B cell (primary cell): ENCODE data around the gene YBEY. TPM values are rescaled to one million over a fixed set of nuclear protein-coding genes. Genes with fewer than 3 reads are reported as not detected.

Source experiments
- ATAC-seq: fragments of 200-7000 bp; cut with Tn5 transposase; one replicate; pipeline ENCODE4 v1.10.0; 2021; ENCODE audit warnings: low read depth, mild to moderate bottlenecking, moderate number of reproducible peaks, moderate library complexity
- CTCF ChIA-PET: fragments of 350-600 bp; sonication (Branson Sonifier 250); formaldehyde crosslinking; loops from one replicate; lab custom pipeline; 2021; ENCODE audit warnings: antibody characterized with exemption, inconsistent platforms; lab: Charles Lee
- POLR2A ChIA-PET: fragments of 350-600 bp; sonication (Branson Sonifier 250); formaldehyde crosslinking; loops from one replicate; lab custom pipeline; 2021; ENCODE audit warnings: antibody characterized with exemption; lab: Charles Lee
- DNase-seq: peaks from one replicate; pipeline ENCODE4 v3.0.0; 2013
- H2AFZ ChIP-seq: 2 replicates; pipeline ENCODE4 v1.6.1; 2012; ENCODE audit warnings: mild to moderate bottlenecking, low read depth, low read length; ENCODE audit not compliant: insufficient read depth, poor library complexity, severe bottlenecking
- H3K27ac ChIP-seq, 2 donors: 1 replicate in 1 of 2; 2 replicates in 1 of 2; pipeline ENCODE4 v1.5.1; 2012 to 2013; ENCODE audit warnings: low read length in 2 of 2, mild to moderate bottlenecking in 2 of 2, moderate library complexity in 1 of 2
- H3K27me3 ChIP-seq, 4 experiments: fragments of 200-600 bp in 1 of 4; sonication (generic) in 1 of 4; replicated peaks in 1 of 4; 1 replicate in 2 of 4; 2 replicates in 2 of 4; pipeline versions ENCODE4 v1.6.1 to v1.7.0; 2013 to 2016; ENCODE audit warnings: low read length in 3 of 4, mild to moderate bottlenecking in 2 of 4, mixed read lengths in 1 of 4, moderate library complexity in 1 of 4; ENCODE audit not compliant: insufficient read depth in 4 of 4, control insufficient read depth in 3 of 4; ENCODE audit errors: control extremely low read depth in 1 of 4
- H3K36me3 ChIP-seq, 2 experiments: replicated peaks in 1 of 2; 1 replicate in 1 of 2; 2 replicates in 1 of 2; pipeline versions ENCODE4 v1.6.1 to v1.7.1; 2013; ENCODE audit warnings: low read length in 1 of 2; ENCODE audit not compliant: insufficient read depth in 2 of 2, control insufficient read depth in 1 of 2; ENCODE audit errors: control extremely low read depth in 1 of 2, extremely low read depth in 1 of 2
- H3K4me1 ChIP-seq, 2 donors: fragments of 200-600 bp in 1 of 2; sonication (generic) in 1 of 2; 1 replicate in 1 of 2; 2 replicates in 1 of 2; pipeline versions ENCODE4 v1.5.1 to v1.6.1; 2013 to 2017; ENCODE audit warnings: low read length in 2 of 2; ENCODE audit not compliant: control insufficient read depth in 2 of 2, insufficient read depth in 2 of 2
- H3K4me2 ChIP-seq: replicated peaks from 2 replicates; pipeline ENCODE3; 2012; ENCODE audit warnings: mild to moderate bottlenecking, low read depth, low read length; ENCODE audit not compliant: poor library complexity, severe bottlenecking
- H3K4me3 ChIP-seq, 5 experiments: fragments of 200-600 bp in 1 of 5; sonication (generic) in 1 of 5; 1 replicate in 3 of 5; 2 replicates in 2 of 5; pipeline versions ENCODE4 v1.5.1 to v1.7.0; 2011 to 2016; ENCODE audit warnings: low read length in 4 of 5, mild to moderate bottlenecking in 4 of 5, low read depth in 2 of 5, control low read depth in 1 of 5, moderate library complexity in 1 of 5; ENCODE audit not compliant: insufficient read depth in 1 of 5; ENCODE audit errors: control extremely low read depth in 1 of 5, extremely low read depth in 1 of 5
- H3K79me2 ChIP-seq: fragments of 200-600 bp; sonication (generic); one replicate; pipeline ENCODE4 v1.6.0; 2016; ENCODE audit warnings: low read length; ENCODE audit not compliant: control insufficient read depth, insufficient read depth
- H3K9ac ChIP-seq: fragments of 200-600 bp; sonication (generic); 2 replicates; pipeline ENCODE4 v1.6.1; 2017; ENCODE audit warnings: mild to moderate bottlenecking, low read length, moderate library complexity
- H3K9me3 ChIP-seq, 3 donors: one replicate each; pipeline versions ENCODE4 v1.6.1 to v1.7.1; 2013; ENCODE audit warnings: low read length in 2 of 3; ENCODE audit not compliant: control insufficient read depth in 2 of 3, insufficient read depth in 1 of 3; ENCODE audit errors: control extremely low read depth in 1 of 3
- H4K20me1 ChIP-seq: 2 replicates; pipeline ENCODE4 v1.6.0; 2012; ENCODE audit warnings: mild to moderate bottlenecking, low read length; ENCODE audit not compliant: insufficient read depth, control insufficient read depth, poor library complexity, severe bottlenecking
- H3K27ac Mint-ChIP-seq: one replicate; pipeline ENCODE4 v1.8.0; 2021; ENCODE audit warnings: mixed read lengths
- H3K27me3 Mint-ChIP-seq: one replicate; pipeline ENCODE4 v1.8.0; 2021; ENCODE audit warnings: mixed read lengths
- H3K4me1 Mint-ChIP-seq: one replicate; pipeline ENCODE4 v1.8.0; 2021; ENCODE audit warnings: mixed read lengths
- H3K4me3 Mint-ChIP-seq: one replicate; pipeline ENCODE4 v1.8.0; 2021; ENCODE audit warnings: mixed read lengths
- H3K9me3 Mint-ChIP-seq: one replicate; pipeline ENCODE4 v1.8.0; 2022; ENCODE audit warnings: mixed read lengths; ENCODE audit not compliant: insufficient read depth
- CTCF ChIP-seq: fragments of 200-600 bp; IDR thresholded peaks from one replicate; pipeline ENCODE4 v1.8.0; 2022; ENCODE audit warnings: antibody characterized with exemption, mild to moderate bottlenecking
- EZH2 ChIP-seq: IDR thresholded peaks from 2 replicates; pipeline ENCODE4 v1.6.1; 2012; ENCODE audit warnings: borderline replicate concordance, low read depth, mild to moderate bottlenecking, moderate library complexity, low read length; ENCODE audit not compliant: insufficient read depth, poor library complexity, severe bottlenecking
- WGBS: methylation state at CpG from one replicate; pipeline ENCODE4 v1.1.5; 2013; ENCODE audit warnings: missing lambda C conversion rate; ENCODE audit not compliant: insufficient coverage; 5-methylcytosine and 5-hydroxymethylcytosine counted together
- intact Hi-C: fragments of 100-400 bp; cut with micrococcal nuclease; formaldehyde crosslinking; loops from one replicate; pipeline ENCODE4 v1.10.0; 2022
- polyA plus RNA-seq: library from polyadenylated mRNA; depleted of rRNA; stranded (reverse); fragments of >200 nt; gene quantifications from 2 replicates; pipeline ENCODE4 v1.2.3, GENCODE V29; 2012
- total RNA-seq, 2 donors: library from RNA; stranded (reverse); fragments of 120-200 nt in 1 of 2; gene quantifications; 1 replicate in 1 of 2; 2 replicates in 1 of 2; pipeline versions ENCODE4 v1.2.3 to v1.2.4, GENCODE V29; 2013 to 2022

YBEY gene
- total and polyA plus RNA-seq, 2 donors (not counting 1 experiment from before 2014, with no cell fraction given): 15.0 to 21.6 TPM

DNA sequence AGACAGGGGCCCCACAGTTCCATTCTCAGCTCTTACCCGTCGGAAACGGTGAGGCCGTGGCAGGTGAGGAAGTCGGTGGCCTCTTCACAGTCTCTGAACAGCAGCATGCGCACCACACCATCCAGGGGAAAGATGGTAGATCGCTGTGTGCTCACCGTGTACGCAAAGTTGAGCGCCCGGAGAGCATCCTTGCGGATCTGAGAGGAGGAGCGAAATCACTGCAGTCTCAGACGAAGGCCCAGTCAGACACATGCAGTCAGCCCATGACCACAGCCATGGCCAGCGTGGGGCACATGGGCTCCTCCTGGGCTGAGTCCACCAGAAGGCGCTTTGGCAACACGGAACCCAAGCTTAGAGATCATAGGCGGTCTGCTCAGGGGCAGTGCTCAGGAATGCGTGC lies 19.2 kb upstream of the YBEY start:
- no peak overlapping the region for H3K4me3 Mint-ChIP-seq
- Histone ChIP-seq H3K36me3 (peaks cover 5 to 77% of the 10 kb centered on the region in 2 experiments), H3K4me3 (no peak overlapping the region), H4K20me1 (peaks cover 18% of the 10 kb centered on the region), H3K4me1 (no peaks in the 10 kb centered on the region), H3K4me2 (no peak overlapping the region), H3K27me3 (no peaks in the 10 kb centered on the region), H3K27ac (no peak overlapping the region), H3K9me3 (no peaks in the 10 kb centered on the region), H3K9ac (no peak overlapping the region), H2AFZ (no peak overlapping the region), H3K79me2 (peaks cover 3% of the 10 kb centered on the region)
- intact Hi-C loops: no loop called here
- no peak for DNase-seq
- POLR2A ChIA-PET: no interaction called here
- H3K27me3 Mint-ChIP-seq: no peaks in the 10 kb centered on the region
- no peaks in the 10 kb centered on the region for H3K4me1 Mint-ChIP-seq
- CTCF ChIA-PET: no interaction called here
- WGBS: 98% methylated on average over 17 of the region's 19 CpGs
- TF ChIP-seq EZH2 (no peak), CTCF (no peak)
- no peak for ATAC-seq
- no peaks in the 10 kb centered on the region for H3K9me3 Mint-ChIP-seq
- H3K27ac Mint-ChIP-seq: no peak overlapping the region

GRCh38 chr21:46268371-46268770 lies 17.8 kb upstream of the YBEY start:
- no peak overlapping the region for H3K27ac Mint-ChIP-seq
- Histone ChIP-seq H3K4me2 (no peak overlapping the region), H2AFZ (no peak overlapping the region), H3K4me3 (no peak overlapping the region), H3K27ac (no peak overlapping the region), H3K9me3 (no peaks in the 10 kb centered on the region), H3K27me3 (no peaks in the 10 kb centered on the region), H3K79me2 (no peaks in the 10 kb centered on the region), H3K9ac (no peak overlapping the region), H3K36me3 (peaks cover 12 to 87% of the 10 kb centered on the region in 2 experiments), H3K4me1 (no peaks in the 10 kb centered on the region), H4K20me1 (peaks cover 13% of the 10 kb centered on the region)
- TF ChIP-seq CTCF: no peak
- no peak for TF ChIP-seq EZH2
- H3K4me3 Mint-ChIP-seq: no peak overlapping the region
- H3K9me3 Mint-ChIP-seq: no peaks in the 10 kb centered on the region
- H3K4me1 Mint-ChIP-seq: no peaks in the 10 kb centered on the region
- H3K27me3 Mint-ChIP-seq: no peaks in the 10 kb centered on the region
- POLR2A ChIA-PET: no interaction called here
- CTCF ChIA-PET: interaction anchor here (1.1 kb wide), 1 partner anchor 10 kb away, joined by 3 read pairs; no protein-coding TSS in a partner anchor
- WGBS: 96% methylated on average over 13 of the region's 13 CpGs
- no peak for ATAC-seq
- intact Hi-C loops: no loop called here
- DNase-seq: no peak
